PFSK-1 (cell line): ENCODE results near the gene ATRN.

Source experiments
- TAF1 ChIP-seq: IDR thresholded peaks from 2 replicates; pipeline ENCODE4 v1.6.1; 2012; ENCODE audit warnings: low read length, control low read depth, borderline replicate concordance; ENCODE audit not compliant: insufficient read depth
- TF ChIP-seq, protein P1 (sequence below), 2 experiments: IDR thresholded peaks; 2 replicates each; pipeline versions ENCODE4 v1.6.1 to v1.8.0; 2011 to 2012; ENCODE audit warnings: low read depth in 2 of 2, low read length in 2 of 2, control low read depth in 1 of 2, inconsistent platforms in 1 of 2, mild to moderate bottlenecking in 1 of 2, moderate library complexity in 1 of 2; ENCODE audit not compliant: insufficient read depth in 1 of 2

DNA sequence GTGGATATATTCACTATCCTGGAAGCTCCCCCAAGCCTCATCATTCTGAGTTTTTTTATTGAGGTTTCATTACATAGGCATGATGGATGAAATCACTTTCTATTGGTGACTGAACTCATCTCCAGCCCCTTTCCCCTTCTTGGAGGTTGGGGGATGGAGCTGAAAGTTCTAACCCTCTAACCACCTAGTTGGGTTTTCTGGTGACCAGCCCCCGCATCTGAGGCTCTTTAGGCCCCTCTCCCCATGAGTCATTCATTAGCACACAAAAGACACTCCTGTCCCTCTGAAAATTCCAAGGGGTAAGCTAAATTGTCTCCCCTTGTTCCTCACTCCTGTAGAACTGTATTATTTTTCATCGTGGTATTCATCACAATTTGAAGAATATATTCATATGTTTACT, 159.1 kb downstream of the ATRN start:
- TF ChIP-seq TAF1 = no peak
- TF ChIP-seq, protein P1, sequence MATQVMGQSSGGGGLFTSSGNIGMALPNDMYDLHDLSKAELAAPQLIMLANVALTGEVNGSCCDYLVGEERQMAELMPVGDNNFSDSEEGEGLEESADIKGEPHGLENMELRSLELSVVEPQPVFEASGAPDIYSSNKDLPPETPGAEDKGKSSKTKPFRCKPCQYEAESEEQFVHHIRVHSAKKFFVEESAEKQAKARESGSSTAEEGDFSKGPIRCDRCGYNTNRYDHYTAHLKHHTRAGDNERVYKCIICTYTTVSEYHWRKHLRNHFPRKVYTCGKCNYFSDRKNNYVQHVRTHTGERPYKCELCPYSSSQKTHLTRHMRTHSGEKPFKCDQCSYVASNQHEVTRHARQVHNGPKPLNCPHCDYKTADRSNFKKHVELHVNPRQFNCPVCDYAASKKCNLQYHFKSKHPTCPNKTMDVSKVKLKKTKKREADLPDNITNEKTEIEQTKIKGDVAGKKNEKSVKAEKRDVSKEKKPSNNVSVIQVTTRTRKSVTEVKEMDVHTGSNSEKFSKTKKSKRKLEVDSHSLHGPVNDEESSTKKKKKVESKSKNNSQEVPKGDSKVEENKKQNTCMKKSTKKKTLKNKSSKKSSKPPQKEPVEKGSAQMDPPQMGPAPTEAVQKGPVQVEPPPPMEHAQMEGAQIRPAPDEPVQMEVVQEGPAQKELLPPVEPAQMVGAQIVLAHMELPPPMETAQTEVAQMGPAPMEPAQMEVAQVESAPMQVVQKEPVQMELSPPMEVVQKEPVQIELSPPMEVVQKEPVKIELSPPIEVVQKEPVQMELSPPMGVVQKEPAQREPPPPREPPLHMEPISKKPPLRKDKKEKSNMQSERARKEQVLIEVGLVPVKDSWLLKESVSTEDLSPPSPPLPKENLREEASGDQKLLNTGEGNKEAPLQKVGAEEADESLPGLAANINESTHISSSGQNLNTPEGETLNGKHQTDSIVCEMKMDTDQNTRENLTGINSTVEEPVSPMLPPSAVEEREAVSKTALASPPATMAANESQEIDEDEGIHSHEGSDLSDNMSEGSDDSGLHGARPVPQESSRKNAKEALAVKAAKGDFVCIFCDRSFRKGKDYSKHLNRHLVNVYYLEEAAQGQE (IDR thresholded peaks at IDR 0.05; ENCODE audit: insufficient read depth in 1 of 2, low read depth in 2 of 2, low read length in 2 of 2) = no peak
